ENCODE data around the gene MADCAM1.

Gene MADCAM1

DNA sequence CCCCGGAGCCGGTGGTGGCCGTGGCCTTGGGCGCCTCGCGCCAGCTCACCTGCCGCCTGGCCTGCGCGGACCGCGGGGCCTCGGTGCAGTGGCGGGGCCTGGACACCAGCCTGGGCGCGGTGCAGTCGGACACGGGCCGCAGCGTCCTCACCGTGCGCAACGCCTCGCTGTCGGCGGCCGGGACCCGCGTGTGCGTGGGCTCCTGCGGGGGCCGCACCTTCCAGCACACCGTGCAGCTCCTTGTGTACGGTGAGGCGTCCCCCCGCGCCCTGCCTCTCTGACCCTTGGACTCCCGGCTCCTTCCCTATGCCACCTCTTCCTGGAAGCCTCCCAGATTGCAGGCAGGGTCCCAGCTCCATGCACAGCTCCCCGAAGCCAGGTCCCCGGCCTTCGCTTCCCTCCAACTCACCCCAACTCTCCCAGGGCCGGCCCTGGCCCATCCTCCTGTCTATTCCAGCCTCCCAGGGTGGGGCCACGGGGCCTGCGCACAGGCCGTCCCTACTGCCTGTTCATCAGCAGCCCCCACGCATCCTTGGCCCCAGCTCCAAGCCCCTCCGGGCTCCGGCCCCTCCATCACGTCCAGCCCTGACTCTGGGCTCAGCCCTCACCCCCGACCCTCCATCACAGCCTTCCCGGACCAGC, 1.7 kb downstream of the MADCAM1 start:
- peaks cover 0 to 2% of the 10 kb centered on the region in 2 donors for H3K4me1 ChIP-seq (ENCODE audit: control insufficient read depth in 2 of 2, insufficient read depth in 2 of 2, low read length in 2 of 2)
- H3K9me3 ChIP-seq (ENCODE audit: control insufficient read depth in 2 of 2, low read length in 2 of 2) = no peaks in the 10 kb centered on the region
- no peaks in the 10 kb centered on the region for H3K36me3 ChIP-seq (ENCODE audit: control insufficient read depth in 2 of 2, insufficient read depth in 2 of 2, low read length in 2 of 2)
- no peak overlapping the region for H3K27ac ChIP-seq (ENCODE audit: low read depth in 2 of 2, low read length in 2 of 2)
- no peak overlapping the region for H3K9ac ChIP-seq (ENCODE audit: low read depth in 1 of 2, low read length in 2 of 2)
- peaks cover 12% of the 10 kb centered on the region in 2 donors for H3K27me3 ChIP-seq (ENCODE audit: control insufficient read depth in 2 of 2, insufficient read depth in 2 of 2, low read length in 2 of 2)
- no peak overlapping the region for H3K4me3 ChIP-seq (ENCODE audit: low read length in 2 of 2)

DNA sequence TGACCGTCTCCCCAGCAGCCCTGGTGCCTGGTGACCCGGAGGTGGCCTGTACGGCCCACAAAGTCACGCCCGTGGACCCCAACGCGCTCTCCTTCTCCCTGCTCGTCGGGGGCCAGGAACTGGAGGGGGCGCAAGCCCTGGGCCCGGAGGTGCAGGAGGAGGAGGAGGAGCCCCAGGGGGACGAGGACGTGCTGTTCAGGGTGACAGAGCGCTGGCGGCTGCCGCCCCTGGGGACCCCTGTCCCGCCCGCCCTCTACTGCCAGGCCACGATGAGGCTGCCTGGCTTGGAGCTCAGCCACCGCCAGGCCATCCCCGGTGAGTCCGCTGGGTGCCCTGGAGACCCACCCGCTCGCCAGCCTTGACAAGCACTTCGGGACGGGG, 2.2 kb downstream of the MADCAM1 start:
- no peak overlapping the region for H3K9ac ChIP-seq (ENCODE audit: low read depth in 1 of 2, low read length in 2 of 2)
- H3K4me1 ChIP-seq (ENCODE audit: control insufficient read depth in 2 of 2, insufficient read depth in 2 of 2, low read length in 2 of 2) = peaks cover 0 to 2% of the 10 kb centered on the region in 2 donors
- H3K27me3 ChIP-seq (ENCODE audit: control insufficient read depth in 2 of 2, insufficient read depth in 2 of 2, low read length in 2 of 2) = peaks cover 12% of the 10 kb centered on the region in 2 donors
- no peaks in the 10 kb centered on the region for H3K36me3 ChIP-seq (ENCODE audit: control insufficient read depth in 2 of 2, insufficient read depth in 2 of 2, low read length in 2 of 2)
- no peak overlapping the region for H3K27ac ChIP-seq (ENCODE audit: low read depth in 2 of 2, low read length in 2 of 2)
- H3K9me3 ChIP-seq (ENCODE audit: control insufficient read depth in 2 of 2, low read length in 2 of 2) = no peaks in the 10 kb centered on the region
- no peak overlapping the region for H3K4me3 ChIP-seq (ENCODE audit: low read length in 2 of 2)

DNA sequence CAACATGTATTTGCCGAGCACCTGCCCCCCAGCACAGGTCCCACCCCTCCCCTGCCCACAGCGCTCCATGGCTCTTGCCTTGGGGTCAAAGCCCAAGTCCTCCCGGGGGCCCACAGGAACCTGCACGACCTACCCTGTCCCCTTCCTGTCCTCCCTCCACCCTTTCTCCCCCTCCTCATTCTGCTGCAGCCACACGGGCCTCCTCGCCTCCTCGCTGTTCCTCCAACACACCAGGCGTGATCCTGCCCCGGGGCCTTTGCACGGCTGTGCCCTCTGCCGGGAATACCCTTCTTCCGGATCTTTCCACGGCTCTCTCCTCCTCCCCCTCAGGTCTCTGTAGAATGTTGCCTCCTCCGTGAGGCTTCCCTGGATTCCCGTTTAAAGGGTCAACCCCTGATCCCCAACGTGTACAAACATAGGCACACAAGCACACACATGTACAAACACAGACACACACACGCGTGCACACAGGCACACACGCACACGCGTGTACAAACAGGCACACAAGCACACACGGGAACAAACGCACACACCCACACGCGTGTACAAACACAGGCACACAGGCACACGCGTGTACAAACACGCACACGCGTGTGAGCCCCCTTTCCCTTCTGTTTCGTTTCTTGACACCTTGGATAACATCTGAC, 2.8 kb downstream of the MADCAM1 start:
- H3K9me3 ChIP-seq (ENCODE audit: control insufficient read depth in 2 of 2, low read length in 2 of 2) = no peaks in the 10 kb centered on the region
- peaks cover 12% of the 10 kb centered on the region in 2 donors for H3K27me3 ChIP-seq (ENCODE audit: control insufficient read depth in 2 of 2, insufficient read depth in 2 of 2, low read length in 2 of 2)
- H3K9ac ChIP-seq (ENCODE audit: low read depth in 1 of 2, low read length in 2 of 2) = no peak overlapping the region
- H3K36me3 ChIP-seq (ENCODE audit: control insufficient read depth in 2 of 2, insufficient read depth in 2 of 2, low read length in 2 of 2) = no peaks in the 10 kb centered on the region
- H3K4me3 ChIP-seq (ENCODE audit: low read length in 2 of 2) = no peak overlapping the region
- H3K4me1 ChIP-seq (ENCODE audit: control insufficient read depth in 2 of 2, insufficient read depth in 2 of 2, low read length in 2 of 2) = peaks cover 0 to 2% of the 10 kb centered on the region in 2 donors
- H3K27ac ChIP-seq (ENCODE audit: low read depth in 2 of 2, low read length in 2 of 2) = no peak overlapping the region

DNA sequence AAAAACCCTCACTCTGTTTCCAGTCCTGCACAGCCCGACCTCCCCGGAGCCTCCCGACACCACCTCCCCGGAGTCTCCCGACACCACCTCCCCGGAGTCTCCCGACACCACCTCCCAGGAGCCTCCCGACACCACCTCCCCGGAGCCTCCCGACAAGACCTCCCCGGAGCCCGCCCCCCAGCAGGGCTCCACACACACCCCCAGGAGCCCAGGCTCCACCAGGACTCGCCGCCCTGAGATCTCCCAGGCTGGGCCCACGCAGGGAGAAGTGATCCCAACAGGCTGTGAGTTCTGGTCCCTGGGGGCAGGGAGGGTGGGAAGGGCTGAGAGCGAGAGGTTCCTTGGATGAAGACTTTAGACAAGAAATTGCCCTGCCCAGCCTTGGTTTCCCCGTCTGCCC, 5.4 kb downstream of the MADCAM1 start:
- H3K4me1 ChIP-seq (ENCODE audit: control insufficient read depth in 2 of 2, insufficient read depth in 2 of 2, low read length in 2 of 2) = peaks cover 4 to 7% of the 10 kb centered on the region in 2 donors

DNA sequence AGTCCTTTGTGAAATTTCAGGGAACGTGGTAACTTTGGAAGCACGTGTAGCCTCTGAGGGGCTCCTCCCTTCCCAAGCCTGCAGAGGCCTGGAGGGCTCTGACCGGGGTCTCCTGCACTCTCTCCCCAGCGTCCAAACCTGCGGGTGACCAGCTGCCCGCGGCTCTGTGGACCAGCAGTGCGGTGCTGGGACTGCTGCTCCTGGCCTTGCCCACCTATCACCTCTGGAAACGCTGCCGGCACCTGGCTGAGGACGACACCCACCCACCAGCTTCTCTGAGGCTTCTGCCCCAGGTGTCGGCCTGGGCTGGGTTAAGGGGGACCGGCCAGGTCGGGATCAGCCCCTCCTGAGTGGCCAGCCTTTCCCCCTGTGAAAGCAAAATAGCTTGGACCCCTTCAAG, 8.3 kb downstream of the MADCAM1 start:
- peaks cover 0 to 3% of the 10 kb centered on the region in 2 donors for H3K36me3 ChIP-seq (ENCODE audit: control insufficient read depth in 2 of 2, insufficient read depth in 2 of 2, low read length in 2 of 2)
- peaks cover 12 to 18% of the 10 kb centered on the region in 2 donors for H3K4me1 ChIP-seq (ENCODE audit: control insufficient read depth in 2 of 2, insufficient read depth in 2 of 2, low read length in 2 of 2)
- H3K4me3 ChIP-seq (ENCODE audit: low read length in 2 of 2) = no peak overlapping the region
- H3K9ac ChIP-seq (ENCODE audit: low read depth in 1 of 2, low read length in 2 of 2) = no peak overlapping the region
- H3K9me3 ChIP-seq (ENCODE audit: control insufficient read depth in 2 of 2, low read length in 2 of 2) = no peaks in the 10 kb centered on the region
- H3K27ac ChIP-seq (ENCODE audit: low read depth in 2 of 2, low read length in 2 of 2) = no peak overlapping the region
- H3K27me3 ChIP-seq (ENCODE audit: control insufficient read depth in 2 of 2, insufficient read depth in 2 of 2, low read length in 2 of 2) = peaks cover 0 to under 1% of the 10 kb centered on the region in 2 donors

More for the DNA sequence above, 5.4 kb downstream of the MADCAM1 start:
- Histone ChIP-seq H3K27ac (ENCODE audit: low read depth in 2 of 2, low read length in 2 of 2) (no peak overlapping the region), H3K4me3 (ENCODE audit: low read length in 2 of 2) (no peak overlapping the region), H3K36me3 (ENCODE audit: control insufficient read depth in 2 of 2, insufficient read depth in 2 of 2, low read length in 2 of 2) (no peaks in the 10 kb centered on the region), H3K27me3 (ENCODE audit: control insufficient read depth in 2 of 2, insufficient read depth in 2 of 2, low read length in 2 of 2) (peaks cover 12% of the 10 kb centered on the region in 2 donors), H3K9me3 (ENCODE audit: control insufficient read depth in 2 of 2, low read length in 2 of 2) (no peaks in the 10 kb centered on the region), H3K9ac (ENCODE audit: low read depth in 1 of 2, low read length in 2 of 2) (no peak overlapping the region)

DNA sequence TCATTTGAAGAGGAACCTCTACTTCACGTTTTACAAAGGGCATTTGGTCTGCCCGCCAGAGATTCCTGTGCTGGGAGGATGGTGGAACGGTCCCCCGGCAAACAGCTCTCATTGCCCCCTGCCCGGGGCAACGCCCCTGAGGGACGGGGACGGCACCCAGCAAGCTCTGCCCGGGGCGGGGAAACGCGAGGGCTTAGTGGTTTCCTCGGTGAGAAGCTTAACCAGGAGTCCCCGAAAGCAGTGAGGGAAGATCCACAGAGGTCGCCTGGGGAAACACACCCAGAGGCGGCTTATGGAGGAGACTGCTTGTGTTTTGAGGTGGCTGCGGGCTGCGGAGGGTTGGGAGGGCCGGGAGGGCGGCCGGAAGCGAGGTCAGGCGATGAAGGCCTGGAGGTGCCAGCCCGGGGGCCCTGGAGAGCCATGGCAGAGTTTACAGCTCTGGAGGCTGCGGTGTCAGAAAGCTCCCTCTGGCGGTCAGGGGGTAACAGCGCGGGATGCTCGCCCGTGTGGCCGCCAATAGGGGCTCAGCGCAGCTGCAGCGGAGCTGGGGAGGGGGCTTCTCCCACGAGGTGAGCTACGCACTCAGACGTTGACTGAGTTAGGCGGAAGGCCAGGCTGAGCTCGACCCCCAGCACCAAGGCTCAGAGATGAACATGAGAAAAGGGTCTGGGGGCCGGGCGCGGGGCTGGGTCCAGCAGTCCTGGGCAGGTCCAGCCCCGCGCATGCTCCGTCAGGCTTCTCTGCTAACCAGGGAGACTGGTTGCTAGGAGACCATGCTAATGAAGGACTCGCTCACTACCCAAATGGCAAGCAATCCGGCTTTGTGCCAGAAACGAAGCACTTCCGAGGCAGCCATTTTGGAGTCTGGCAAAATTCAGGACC, 10.4 kb downstream of the MADCAM1 start:
- Histone ChIP-seq H3K9me3 (ENCODE audit: control insufficient read depth in 2 of 2, low read length in 2 of 2) (no peaks in the 10 kb centered on the region), H3K4me3 (ENCODE audit: low read length in 2 of 2) (peak overlapping the region; percentile 86 to 88), H3K36me3 (ENCODE audit: control insufficient read depth in 2 of 2, insufficient read depth in 2 of 2, low read length in 2 of 2) (peaks cover 0 to 5% of the 10 kb centered on the region in 2 donors), H3K27ac (ENCODE audit: low read depth in 2 of 2, low read length in 2 of 2) (peak overlapping the region; percentile 93 to 95), H3K4me1 (ENCODE audit: control insufficient read depth in 2 of 2, insufficient read depth in 2 of 2, low read length in 2 of 2) (peaks cover 26 to 33% of the 10 kb centered on the region in 2 donors), H3K27me3 (ENCODE audit: control insufficient read depth in 2 of 2, insufficient read depth in 2 of 2, low read length in 2 of 2) (no peaks in the 10 kb centered on the region), H3K9ac (ENCODE audit: low read depth in 1 of 2, low read length in 2 of 2) (peak overlapping the region; percentile 69 to 81)

DNA sequence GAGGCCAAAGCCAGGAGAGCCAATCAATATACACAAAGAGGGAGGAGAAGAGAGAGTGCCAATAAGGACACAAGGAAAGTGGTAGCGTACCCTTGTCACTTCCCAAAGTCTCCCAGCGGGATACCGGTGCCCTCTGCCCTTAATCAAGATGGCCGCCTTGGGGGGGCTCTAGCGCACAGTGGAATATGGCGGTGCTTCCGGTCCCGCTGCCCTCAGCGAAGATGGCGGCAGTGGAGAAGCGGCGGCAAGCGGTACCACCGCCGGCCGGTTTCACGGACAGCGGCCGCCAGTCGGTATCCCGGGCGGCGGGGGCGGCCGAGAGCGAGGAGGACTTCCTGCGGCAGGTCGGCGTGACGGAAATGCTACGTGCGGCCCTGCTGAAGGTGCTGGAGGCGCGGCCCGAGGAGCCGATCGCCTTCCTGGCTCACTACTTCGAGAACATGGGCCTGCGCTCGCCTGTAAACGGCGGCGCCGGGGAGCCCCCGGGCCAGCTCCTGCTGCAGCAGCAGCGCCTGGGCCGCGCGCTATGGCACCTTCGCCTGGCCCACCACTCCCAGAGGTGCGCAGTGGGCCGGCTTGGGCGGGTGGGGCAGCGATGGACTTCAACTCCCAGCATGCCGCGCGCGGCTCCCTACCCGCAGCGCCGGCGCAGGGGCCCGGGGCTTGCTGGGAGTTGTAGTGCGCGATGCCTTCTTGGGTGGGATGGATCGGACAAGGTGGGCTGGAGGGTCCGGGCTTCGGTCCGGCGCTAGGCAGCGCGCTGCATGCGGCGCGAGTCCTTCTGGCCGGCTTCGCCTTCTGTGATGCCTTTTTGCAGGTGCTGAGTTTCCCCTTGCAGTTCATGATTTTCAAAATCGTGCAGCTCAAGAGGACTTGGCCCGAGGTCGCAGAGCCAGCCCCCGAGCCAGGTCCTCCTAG, 11.3 kb downstream of the MADCAM1 start, which contains the start of gene TPGS1:
Gene TPGS1 (plus strand): TSS at position 212 of the 918 bp plus-strand sequence. CDS start 10 bp downstream, at position 222.
- peaks cover 0 to 5% of the 10 kb centered on the region in 2 donors for H3K36me3 ChIP-seq (ENCODE audit: control insufficient read depth in 2 of 2, insufficient read depth in 2 of 2, low read length in 2 of 2)
- peak within 1 kb of the TSS; percentile 93 to 95 for H3K27ac ChIP-seq (ENCODE audit: low read depth in 2 of 2, low read length in 2 of 2)
- H3K27me3 ChIP-seq (ENCODE audit: control insufficient read depth in 2 of 2, insufficient read depth in 2 of 2, low read length in 2 of 2) = no peaks in the 10 kb centered on the region
- peak within 1 kb of the TSS; percentile 69 to 81 for H3K9ac ChIP-seq (ENCODE audit: low read depth in 1 of 2, low read length in 2 of 2)
- H3K4me1 ChIP-seq (ENCODE audit: control insufficient read depth in 2 of 2, insufficient read depth in 2 of 2, low read length in 2 of 2) = peaks cover 30 to 34% of the 10 kb centered on the region in 2 donors
- peak within 1 kb of the TSS; percentile 86 to 88 for H3K4me3 ChIP-seq (ENCODE audit: low read length in 2 of 2)
- no peaks in the 10 kb centered on the region for H3K9me3 ChIP-seq (ENCODE audit: control insufficient read depth in 2 of 2, low read length in 2 of 2)

DNA sequence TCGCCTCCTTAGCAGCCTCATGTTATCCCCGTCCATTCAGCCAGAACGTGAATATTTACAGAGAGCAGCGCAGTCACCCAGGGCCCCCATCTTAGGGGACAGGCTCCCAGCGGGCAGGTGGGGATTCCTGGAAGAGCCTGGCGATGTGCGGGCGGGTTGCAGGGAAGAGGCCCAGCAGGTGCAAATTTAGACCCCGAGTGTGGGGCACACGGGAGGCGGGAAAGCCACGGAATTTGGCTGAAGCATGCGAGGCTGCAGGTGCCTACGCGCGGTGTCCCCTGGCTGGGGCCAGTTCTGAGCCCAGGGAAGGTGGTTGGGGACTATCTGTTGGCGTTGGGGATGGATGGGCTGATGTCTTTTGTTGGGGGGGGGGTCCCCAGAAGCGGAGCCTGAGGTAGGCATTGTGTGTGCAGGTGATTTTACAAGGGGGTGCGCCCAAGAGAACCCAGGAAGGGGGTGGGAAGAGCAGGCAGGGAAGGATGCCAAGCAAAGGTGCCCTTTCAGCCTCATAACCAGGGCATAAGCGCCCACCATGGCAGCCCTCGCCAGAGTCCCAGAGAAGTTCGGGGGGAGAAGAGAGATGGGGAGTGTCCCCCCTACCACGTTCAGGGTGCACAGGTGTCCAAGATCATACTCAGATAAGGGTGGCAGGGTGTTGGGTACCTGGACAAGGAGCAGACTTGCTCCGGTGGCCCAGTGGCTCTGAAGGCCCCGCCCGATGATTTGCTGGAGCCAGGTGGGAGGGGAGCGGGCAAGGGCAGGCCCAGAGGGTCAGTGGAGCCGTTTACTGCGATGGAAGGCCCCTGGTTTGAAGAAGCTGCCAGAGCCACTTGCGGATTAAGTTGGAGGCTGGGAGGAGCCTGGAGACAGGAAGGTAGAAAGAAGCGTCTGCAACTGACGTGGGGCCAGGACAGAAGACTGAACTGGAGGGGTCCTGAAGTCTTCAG, 12.2 kb downstream of the MADCAM1 start:
- H3K27ac ChIP-seq (ENCODE audit: low read depth in 2 of 2, low read length in 2 of 2) = no peak overlapping the region

More for the DNA sequence above, 12.2 kb downstream of the MADCAM1 start:
- H3K4me3 ChIP-seq (ENCODE audit: low read length in 2 of 2) = peak overlapping the region; percentile 86 to 88
- no peaks in the 10 kb centered on the region for H3K9me3 ChIP-seq (ENCODE audit: control insufficient read depth in 2 of 2, low read length in 2 of 2)
- H3K9ac ChIP-seq (ENCODE audit: low read depth in 1 of 2, low read length in 2 of 2) = peak overlapping the region; percentile 68 to 81
- H3K36me3 ChIP-seq (ENCODE audit: control insufficient read depth in 2 of 2, insufficient read depth in 2 of 2, low read length in 2 of 2) = peaks cover 0 to 5% of the 10 kb centered on the region in 2 donors
- peaks cover 0 to under 1% of the 10 kb centered on the region in 2 donors for H3K27me3 ChIP-seq (ENCODE audit: control insufficient read depth in 2 of 2, insufficient read depth in 2 of 2, low read length in 2 of 2)
- peaks cover 30 to 34% of the 10 kb centered on the region in 2 donors for H3K4me1 ChIP-seq (ENCODE audit: control insufficient read depth in 2 of 2, insufficient read depth in 2 of 2, low read length in 2 of 2)

Measured in mucosa of rectum (tissue), 2 donors.